GM21723 (cell line): ENCODE measurements around the gene ADCY3.

Experiments used
- ATAC-seq: cut with Tn5 transposase; IDR thresholded peaks from one replicate; pipeline ENCODE4 v1.9.1; 2021; ENCODE audit warnings: mild to moderate bottlenecking, moderate library complexity; ENCODE audit not compliant: unreplicated experiment

ADCY3 gene

GRCh38 chr2:24771764-24772586 lies 148.1 kb downstream of the ADCY3 start:
- ATAC-seq: no peak

GRCh38 chr2:24771061-24771460 lies 149.0 kb downstream of the ADCY3 start:
- no peak for ATAC-seq
